ENCODE data around the gene HMX2.

Gene HMX2

GRCh38 chr10:123139521-123140163, 8.3 kb upstream of the HMX2 start:
- peak; percentile 66 for DNase-seq

- no peak for DNase-seq
Measured at GRCh38 chr10:123140164-123140982, 7.6 kb upstream of the HMX2 start.

- no peak for DNase-seq
Measured at GRCh38 chr10:123140983-123141390, 6.9 kb upstream of the HMX2 start.

GRCh38 chr10:123141791-123142700, 5.9 kb upstream of the HMX2 start:
- DNase-seq, result no peak

- DNase-seq, result no peak
Measured at GRCh38 chr10:123142701-123143161, 5.2 kb upstream of the HMX2 start.

GRCh38 chr10:123143162-123143824, 4.6 kb upstream of the HMX2 start:
- no peak for DNase-seq

- no peak for DNase-seq
Measured at GRCh38 chr10:123143825-123144168, 4.1 kb upstream of the HMX2 start.

- DNase-seq, result no peak
Measured at GRCh38 chr10:123144697-123145541, 3.0 kb upstream of the HMX2 start.

GRCh38 chr10:123145542-123146012, 2.4 kb upstream of the HMX2 start:
- no peak for DNase-seq

- DNase-seq, result peak; percentile 53
Measured at GRCh38 chr10:123146013-123146893, 1.7 kb upstream of the HMX2 start.

- DNase-seq, result no peak
Measured at GRCh38 chr10:123146894-123147634, 872 bp upstream of the HMX2 start.

GRCh38 chr10:123148414-123149161, 652 bp downstream of the HMX2 start:
- DNase-seq, result no peak

- no peak for DNase-seq
Measured at GRCh38 chr10:123149162-123149567, 1.2 kb downstream of the HMX2 start.

- peak; percentile 57 for DNase-seq
Measured at GRCh38 chr10:123149568-123150270, 1.8 kb downstream of the HMX2 start.

- peak; percentile 48 for DNase-seq
Measured at GRCh38 chr10:123150271-123150985, 2.5 kb downstream of the HMX2 start.

GRCh38 chr10:123150986-123151736, 3.2 kb downstream of the HMX2 start:
- DNase-seq, result peak; percentile 54

GRCh38 chr10:123151737-123152135, 3.8 kb downstream of the HMX2 start:
- no peak for DNase-seq

All from hematopoietic multipotent progenitor cell treated with erythropoietin and hydrocortisone succinate and interleukin-3 and kit ligand, for 6 days (in vitro differentiated cells).